Measurements from ENCODE around the gene HLA-A. TPM values are rescaled to one million over a fixed set of nuclear protein-coding genes. Genes with fewer than 3 reads are reported as not detected.
A peak's percentile ranks its signal among the peaks of the same experiment; 100 is the strongest.

HLA-A gene
- total and polyA plus RNA-seq, 2 of the 13 experiments (the other 11 are each of a cell fraction or from before 2014, with no cell fraction given): 345 to 527 TPM

GRCh38 chr6:29926413-29927274, 15.7 kb upstream of the HLA-A start:
- H3K27me3 ChIP-seq (ENCODE audit: control insufficient read depth in 1 of 2, insufficient read depth in 2 of 2, low read length in 2 of 2): no peaks in the 10 kb centered on the region
- peaks cover 48% of the 10 kb centered on the region for H3K4me1 ChIP-seq (ENCODE audit: insufficient read depth, low read length)
- WGBS (ENCODE audit: low lambda C conversion rate): 0% methylated on average over 5 of the region's 82 CpGs
- H3K4me2 ChIP-seq (ENCODE audit: low read depth, low read length): peak overlapping the region; percentile 91
- intact Hi-C loops (cut with micrococcal nuclease; ENCODE audit: unreplicated experiment): loop anchor here (2.0 kb wide), 1 partner anchor 80 kb away; no protein-coding TSS in a partner anchor
- TSS peak; percentile 80 for BruUV-seq (replicated peaks)
- CTCF ChIA-PET (ENCODE audit: low intra/inter-chr PET ratio, low total read pairs): no interaction called here
- no peak for FAIRE-seq
- peak overlapping the region; percentile 81 for H3K9ac ChIP-seq (ENCODE audit: insufficient read depth, low read depth, low read length)
- ATAC-seq: peak; percentile 96
- H3K9me3 ChIP-seq (ENCODE audit: low read length): no peaks in the 10 kb centered on the region
- H3K79me2 ChIP-seq (ENCODE audit: insufficient read depth, low read length): no peaks in the 10 kb centered on the region
- no peak overlapping the region for H2AFZ ChIP-seq (ENCODE audit: low read length)
- peak; percentile 78 for DNase-seq (ENCODE audit: low spot score)
- peak overlapping the region; percentile 74 to 85 (median 77) for H3K4me3 ChIP-seq (replicated peaks in 1 of 3; ENCODE audit: insufficient read depth in 1 of 3, low read depth in 2 of 3, low read length in 3 of 3)
- in situ Hi-C loops (cut with HindIII; ENCODE audit: extremely low pct_ligation_motif_present, low pct_unique_long_range_greater_than_20kb): no loop called here
- H3K36me3 ChIP-seq (replicated peaks in 1 of 2; ENCODE audit: control insufficient read depth in 1 of 2, insufficient read depth in 2 of 2, low read length in 2 of 2): no peaks in the 10 kb centered on the region
- H3K27ac ChIP-seq (ENCODE audit: extremely low read length, insufficient read depth, low read length): peak overlapping the region; percentile 76
- H4K20me1 ChIP-seq (ENCODE audit: insufficient read depth, low read length): no peaks in the 10 kb centered on the region
- POLR2A ChIA-PET: interaction anchor here (1.3 to 2.3 kb wide), 5 partner anchors 13 to 50 kb away, joined by 4 to 17 read pairs (median 7); partner anchors contain the start of gene HLA-A
- TF ChIP-seq KLF13 (CRISPR knock-in tag; IDR thresholded peaks at IDR 0.05) (no peak), ZNF33B (CRISPR knock-in tag; IDR thresholded peaks at IDR 0.05) (no peak), FOXK1 (CRISPR knock-in tag; IDR thresholded peaks at IDR 0.05; ENCODE audit: borderline replicate concordance, low read depth) (no peak), REL (CRISPR knock-in tag; conservative IDR thresholded peaks at IDR 0.05) (no peak), NCOR1 (IDR thresholded peaks at IDR 0.05; ENCODE audit: borderline replicate concordance, low read length) (no peak), HOXA5 (CRISPR knock-in tag; IDR thresholded peaks at IDR 0.05) (0 out of 2 replicates have a peak, but pooled peaks have one; percentile 27), RORA (CRISPR knock-in tag; IDR thresholded peaks at IDR 0.05) (no peak), MNT (IDR thresholded peaks at IDR 0.05) (no peak), ZNF619 (CRISPR knock-in tag; IDR thresholded peaks at IDR 0.05) (no peak), ZNF562 (CRISPR knock-in tag; IDR thresholded peaks at IDR 0.05; ENCODE audit: borderline replicate concordance) (no peak), PCBP1 (IDR thresholded peaks at IDR 0.05; ENCODE audit: borderline replicate concordance, low read depth, low read length) (0 out of 2 replicates have a peak, but pooled peaks have one; percentile 38), MTA1 (CRISPR knock-in tag; IDR thresholded peaks at IDR 0.05; ENCODE audit: borderline replicate concordance) (no peak; the same call in 1 of the 2 replicates), PITX1 (CRISPR knock-in tag; IDR thresholded peaks at IDR 0.05) (peak; percentile 19; the same call in 1 of the 2 replicates), BATF2 (CRISPR knock-in tag; IDR thresholded peaks at IDR 0.05) (no peak), ZNF749 (CRISPR knock-in tag; IDR thresholded peaks at IDR 0.05; ENCODE audit: borderline replicate concordance) (0 out of 2 replicates have a peak, but pooled peaks have one; percentile 25), ZNF691 (CRISPR knock-in tag; IDR thresholded peaks at IDR 0.05; ENCODE audit: borderline replicate concordance, low read depth) (no peak), ZNF383 (CRISPR knock-in tag; IDR thresholded peaks at IDR 0.05; ENCODE audit: borderline replicate concordance) (no peak), SRSF1 (optimal IDR thresholded peaks at IDR 0.05; ENCODE audit: low read depth, low read length) (no peak), FOXO1 (CRISPR knock-in tag; IDR thresholded peaks at IDR 0.05) (0 out of 2 replicates have a peak, but pooled peaks have one; percentile 12), BRD4 (CRISPR knock-in tag; IDR thresholded peaks at IDR 0.05) (no peak), BHLHE40 (IDR thresholded peaks at IDR 0.05; ENCODE audit: low read length) (no peak), SIX1 (CRISPR knock-in tag; IDR thresholded peaks at IDR 0.05; ENCODE audit: borderline replicate concordance) (no peak)

Measured in HepG2 (cell line).